ENCODE results near the gene HOXA7.

HOXA7 gene

DNA sequence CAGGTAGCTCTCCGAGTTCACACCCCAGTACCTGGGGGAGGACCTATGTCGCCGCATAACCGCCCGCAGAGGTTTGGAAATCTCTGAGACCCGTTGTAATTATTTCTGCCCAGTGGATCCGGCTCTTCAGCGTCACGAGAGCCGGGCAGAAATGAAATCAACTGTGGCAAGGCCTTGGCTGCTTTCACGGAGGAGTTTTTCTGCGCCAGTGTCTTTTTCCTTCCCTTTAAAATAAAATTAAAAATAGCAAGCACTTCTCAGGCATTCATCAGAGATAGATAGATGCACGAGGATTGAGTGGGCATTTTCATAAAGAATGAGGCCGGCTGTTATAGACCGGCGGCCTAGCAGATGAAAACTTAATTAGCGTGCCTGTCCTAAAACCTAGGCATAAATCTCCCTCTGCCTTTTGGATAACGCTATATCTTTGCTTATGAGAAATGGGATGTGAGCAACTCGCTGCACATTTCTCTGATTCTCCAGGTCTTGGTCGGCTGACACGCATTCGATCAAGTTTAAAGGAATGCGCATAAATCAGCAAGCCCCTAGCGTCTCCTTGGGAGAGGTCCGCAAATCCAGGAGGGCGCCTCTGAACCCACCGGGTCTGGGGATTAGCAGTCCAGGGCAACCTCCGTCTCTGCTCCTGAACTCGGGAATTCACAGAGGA lies 37.0 kb upstream of the HOXA7 start:
- DNase-seq: no peak

DNA sequence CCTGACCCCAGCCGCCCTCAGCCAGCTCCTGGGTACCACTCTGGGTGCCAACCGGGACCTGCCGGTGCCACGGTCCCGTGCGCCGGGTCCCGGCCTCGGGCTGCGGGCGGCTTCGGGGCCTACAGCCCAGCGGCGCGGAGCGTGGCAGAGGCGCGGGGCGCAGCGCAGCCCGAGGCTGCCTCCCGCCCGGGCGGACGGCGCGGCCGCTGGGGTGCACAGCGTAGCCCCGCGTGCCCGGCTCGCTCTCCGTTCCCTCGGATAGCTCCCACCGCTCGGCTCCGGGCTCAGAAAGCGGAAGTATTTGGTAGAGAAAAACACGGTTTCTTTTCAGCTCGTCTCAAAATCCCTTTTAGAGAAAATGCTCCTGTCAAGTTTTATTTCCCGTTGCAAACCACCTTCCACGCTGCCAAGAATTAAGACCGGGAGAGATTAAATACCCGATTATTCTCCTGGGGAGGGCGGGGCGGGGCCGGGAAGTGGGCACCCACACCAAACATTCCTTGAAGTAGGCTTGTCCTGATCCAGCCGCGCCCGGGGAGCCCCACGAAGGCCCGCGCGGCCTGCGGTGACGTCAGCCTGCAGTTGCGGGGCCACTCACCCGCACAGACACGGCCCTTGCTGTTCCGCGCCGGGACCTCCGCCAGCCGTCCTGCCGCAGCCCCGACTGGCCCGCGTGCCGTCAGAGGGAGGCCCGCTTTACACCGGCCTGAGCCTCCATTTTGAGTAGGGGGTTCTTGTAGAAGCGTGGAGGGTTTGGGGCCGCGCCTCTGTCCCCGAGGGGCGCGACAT lies 36.3 kb upstream of the HOXA7 start:
- DNase-seq: no peak

DNA sequence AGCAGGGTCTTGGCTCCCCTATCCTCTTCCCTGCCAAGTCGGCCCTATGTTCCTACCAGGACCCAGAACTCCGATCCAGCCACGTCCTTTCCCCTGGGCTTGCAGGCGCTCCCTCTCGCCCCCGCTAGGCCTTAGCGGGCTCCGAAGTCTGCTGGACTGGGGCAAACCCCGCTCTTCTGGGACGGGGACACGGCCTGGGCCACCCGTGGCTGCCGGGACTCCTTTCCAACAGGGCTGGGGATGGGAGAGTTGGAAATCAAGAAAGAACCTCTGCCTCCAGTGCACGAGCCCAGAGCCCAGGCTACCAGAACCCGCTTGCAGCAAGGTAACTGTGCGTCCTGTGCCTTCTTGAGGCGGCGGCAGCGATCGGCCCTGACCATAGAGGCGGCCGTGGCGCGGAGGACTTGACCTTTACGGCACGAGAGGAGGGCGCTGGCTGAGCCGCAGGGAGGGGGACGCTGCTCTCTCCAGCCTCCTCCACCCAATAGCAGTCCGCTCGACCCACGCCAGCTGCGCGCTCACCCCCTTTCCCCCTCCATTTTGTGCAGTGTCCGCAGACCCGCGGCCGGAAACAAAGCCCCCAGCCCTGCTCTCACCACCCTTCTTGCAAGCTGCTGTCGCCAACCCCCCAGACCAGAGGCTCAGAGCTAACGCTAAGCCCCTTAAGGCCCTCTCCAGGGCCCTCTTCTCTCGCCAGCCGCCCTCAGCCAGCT lies 35.5 kb upstream of the HOXA7 start:
- DNase-seq: no peak

DNA sequence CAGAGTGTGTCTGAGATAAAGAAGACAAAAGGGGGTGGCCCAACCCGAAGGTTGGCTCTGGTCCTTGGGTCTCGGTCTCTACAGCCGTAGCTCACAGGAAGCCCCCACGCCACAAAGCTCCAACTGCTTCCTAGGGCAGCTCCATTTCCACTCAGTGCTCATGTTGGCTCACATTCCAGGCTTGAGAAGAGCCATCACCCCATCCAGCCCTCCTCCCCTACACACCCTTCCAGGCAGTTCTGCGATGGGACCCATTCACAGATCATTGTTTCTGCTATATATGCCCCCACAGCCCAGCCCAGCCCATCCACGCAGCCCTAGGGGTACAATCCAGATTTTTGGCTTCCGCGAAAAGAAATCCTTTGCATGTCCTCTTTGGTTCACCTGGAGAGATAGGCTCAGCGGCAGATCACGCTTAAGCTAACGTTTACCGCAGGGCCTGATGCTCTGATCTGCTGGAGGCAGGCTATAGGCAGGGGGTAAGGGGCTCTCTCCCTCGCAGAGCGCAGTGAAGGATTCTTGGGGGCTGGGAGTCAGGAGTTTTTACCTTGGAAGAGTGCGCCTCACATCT lies 34.8 kb upstream of the HOXA7 start:
- DNase-seq: no peak

DNA sequence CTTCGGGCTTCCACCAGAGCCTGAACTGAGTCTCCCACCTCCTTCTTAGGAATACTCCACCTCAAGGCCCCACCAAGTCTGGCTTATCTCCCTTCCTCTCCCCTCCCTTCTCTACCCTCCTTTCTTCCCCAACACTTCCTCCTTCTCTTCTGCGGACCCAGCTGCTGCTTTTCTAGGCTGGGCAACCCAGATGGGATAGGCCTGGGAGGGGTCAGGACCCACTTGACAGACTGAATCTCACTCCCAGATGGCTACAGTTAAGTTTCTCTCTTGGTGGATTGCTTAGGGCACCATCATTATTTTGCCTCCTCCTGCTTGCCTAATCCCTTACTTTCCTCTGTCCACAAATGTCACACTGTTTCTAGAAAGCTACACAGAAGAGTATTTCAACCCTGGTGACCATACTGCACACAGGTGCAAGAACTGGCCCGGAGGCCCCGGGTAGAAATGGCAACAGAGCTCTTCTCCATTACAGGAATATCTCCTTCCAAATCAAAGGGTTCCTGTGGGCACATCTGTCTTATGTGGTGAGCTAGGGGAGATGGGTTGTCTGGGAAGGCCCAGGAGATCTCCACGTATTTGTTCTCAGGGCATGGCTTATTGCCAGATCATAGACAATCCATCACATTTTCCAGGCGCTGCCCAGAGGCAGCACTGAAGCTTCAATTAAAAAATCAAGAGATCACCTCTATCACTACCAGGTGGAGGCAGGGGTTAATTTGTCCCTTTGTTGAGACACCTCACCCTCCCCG lies 33.7 kb upstream of the HOXA7 start:
- no peak for DNase-seq

DNA sequence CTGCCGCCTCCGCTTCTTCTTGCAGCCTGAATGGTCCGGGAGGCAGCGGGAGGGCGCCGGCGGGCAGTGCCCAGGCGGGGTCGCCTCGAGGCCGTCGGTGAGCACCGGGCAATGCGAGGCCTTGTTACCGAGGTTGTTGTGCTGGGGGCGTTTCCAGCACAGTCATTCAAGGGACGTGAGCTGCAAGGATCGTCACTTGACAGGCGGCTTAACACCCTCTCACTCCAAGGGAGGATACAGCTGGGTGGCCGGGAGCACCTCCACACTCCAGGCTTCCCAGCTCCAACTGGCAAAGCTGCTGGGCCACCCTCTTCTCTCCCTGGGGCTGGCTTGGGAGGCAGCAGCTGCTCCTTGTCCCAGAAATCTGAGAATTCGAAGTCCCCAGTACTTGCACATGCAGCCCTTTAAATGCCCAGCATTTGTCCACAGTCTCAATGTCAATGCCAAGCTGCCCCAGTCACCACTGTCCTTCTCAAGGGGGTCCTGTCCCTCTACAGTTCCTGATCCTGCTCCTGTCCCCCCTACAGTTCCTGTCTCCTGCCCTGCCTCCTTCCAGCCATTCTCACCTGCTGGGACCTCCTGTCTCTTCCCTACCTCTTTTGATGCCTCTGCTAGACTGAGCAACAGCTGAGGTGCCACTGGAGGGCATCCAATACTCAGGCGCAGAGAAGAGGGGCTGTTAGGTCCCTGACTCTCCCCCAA lies 33.0 kb upstream of the HOXA7 start:
- DNase-seq: no peak

DNA sequence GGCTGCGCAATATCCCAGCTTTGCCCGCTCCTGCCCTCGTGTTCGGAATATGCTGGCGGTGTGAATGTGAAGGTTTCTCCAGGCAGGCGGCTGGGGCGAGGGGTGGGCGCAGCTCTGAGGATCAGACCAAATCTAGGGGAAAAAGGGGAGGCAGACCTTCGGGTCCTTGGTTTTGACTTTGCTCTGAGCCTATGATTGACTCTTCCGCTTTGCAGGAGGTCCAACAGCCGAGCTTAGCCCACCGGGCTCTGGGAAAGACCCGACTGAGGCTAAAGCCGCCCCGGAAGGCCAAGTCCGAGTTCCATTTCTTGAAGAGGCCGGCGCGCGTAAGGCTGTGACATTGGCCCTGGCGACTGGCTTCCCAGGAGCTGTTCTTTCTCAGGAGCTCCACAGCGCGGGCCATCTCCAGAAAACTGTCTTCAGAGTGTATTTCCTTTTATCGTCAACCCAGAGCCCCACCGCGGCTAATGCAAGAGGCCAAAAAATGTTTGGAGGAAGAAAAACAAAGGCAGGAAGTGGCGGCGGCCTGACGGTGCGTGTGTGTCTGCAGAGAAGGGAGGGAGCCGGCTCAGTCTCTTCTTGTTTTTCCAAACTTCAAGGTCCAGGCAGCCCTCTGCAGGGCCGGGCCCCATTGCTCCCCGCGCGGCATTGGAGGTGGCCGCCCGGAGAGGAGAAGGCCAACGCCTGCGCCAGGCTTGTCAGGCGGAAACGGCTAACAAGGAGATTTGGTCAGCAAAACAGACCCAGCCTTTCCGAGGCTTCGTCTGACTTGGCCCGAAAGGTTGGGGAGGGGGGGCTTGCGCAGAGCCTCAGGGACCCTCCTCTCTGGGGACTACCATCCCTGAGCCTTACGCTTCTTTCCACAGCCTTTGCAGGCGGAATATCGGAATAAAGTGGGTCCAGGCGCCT lies 32.2 kb upstream of the HOXA7 start:
- no peak for DNase-seq

DNA sequence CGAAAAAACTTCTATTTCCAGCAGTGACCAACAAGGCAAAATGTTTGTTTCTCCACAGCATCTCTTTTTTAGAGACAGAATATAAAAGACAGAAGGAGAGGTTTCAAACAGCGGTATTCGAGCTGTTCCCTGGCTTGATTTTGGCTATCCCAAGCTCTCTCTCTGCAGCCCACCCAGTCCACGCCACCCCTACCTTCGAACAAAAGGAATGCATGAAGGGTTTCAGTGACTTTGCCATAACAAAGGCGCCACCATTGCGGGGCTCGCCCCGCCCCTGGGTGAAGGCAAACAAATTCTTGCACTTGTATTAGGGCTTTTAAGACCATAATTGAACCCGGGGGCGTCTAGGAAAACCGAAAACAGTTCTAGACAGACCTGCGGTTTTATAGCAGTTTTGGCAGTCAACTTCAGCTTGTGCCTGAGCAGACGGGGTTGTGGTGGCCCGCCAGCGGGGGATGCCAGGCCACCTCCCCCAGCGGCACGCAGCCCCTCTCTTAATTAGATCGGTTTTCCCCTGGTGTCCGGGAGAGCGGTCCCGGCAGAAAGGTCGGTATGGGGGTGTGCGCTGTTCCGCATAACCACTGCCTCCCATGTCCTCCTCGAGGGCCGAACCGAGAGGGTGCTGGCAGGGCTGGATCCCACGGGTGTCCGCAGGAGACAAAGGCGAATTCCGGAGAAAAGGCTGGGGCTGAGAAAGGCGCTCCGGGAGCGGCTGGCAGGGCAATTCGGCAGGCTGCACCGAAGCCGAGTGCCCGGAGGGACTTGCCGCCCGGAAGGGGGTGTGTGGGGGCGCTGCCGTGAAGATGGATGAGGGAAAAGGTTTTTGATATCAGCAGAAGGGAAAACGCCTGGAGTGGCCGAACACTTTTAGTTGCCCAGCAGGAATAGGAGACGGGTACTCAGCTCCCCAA lies 31.3 kb upstream of the HOXA7 start:
- no peak for DNase-seq

DNA sequence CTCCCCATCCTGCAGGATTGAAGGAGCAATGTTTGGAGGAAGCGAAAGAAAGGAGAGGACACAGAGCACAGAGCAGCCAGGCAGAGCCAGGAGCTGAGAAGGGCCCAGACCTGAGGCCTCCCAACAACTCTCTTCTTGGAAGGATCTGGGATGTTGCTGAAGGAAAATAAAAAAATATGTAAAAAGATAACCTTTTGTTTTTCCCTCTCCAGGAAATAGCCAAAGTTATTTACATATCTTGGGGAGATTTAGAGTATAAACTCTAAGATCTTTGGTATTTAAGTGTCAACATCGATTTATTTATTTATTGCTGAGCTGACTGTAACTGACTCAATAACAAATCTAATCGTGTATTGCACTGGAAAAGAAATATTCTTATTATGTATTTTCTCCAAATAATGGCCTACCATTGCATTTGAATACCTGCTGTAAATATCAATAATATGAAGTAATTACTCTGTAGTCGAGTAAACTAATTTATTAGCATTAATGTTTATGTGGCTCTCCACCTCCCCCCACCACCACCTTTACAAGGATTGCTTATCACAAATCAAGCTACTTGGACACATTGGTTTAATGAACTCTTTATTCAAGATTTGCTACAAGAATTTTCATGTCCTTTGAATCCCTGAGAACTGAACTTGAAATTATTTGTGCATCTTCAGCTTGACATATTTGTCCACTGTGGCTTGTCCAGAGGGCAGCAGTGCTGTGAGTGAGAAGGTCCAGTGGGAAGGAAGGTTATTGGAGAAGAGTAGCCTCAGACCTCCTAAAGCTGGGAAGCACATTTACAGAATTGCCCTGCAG lies 30.4 kb upstream of the HOXA7 start:
- no peak for DNase-seq

DNA sequence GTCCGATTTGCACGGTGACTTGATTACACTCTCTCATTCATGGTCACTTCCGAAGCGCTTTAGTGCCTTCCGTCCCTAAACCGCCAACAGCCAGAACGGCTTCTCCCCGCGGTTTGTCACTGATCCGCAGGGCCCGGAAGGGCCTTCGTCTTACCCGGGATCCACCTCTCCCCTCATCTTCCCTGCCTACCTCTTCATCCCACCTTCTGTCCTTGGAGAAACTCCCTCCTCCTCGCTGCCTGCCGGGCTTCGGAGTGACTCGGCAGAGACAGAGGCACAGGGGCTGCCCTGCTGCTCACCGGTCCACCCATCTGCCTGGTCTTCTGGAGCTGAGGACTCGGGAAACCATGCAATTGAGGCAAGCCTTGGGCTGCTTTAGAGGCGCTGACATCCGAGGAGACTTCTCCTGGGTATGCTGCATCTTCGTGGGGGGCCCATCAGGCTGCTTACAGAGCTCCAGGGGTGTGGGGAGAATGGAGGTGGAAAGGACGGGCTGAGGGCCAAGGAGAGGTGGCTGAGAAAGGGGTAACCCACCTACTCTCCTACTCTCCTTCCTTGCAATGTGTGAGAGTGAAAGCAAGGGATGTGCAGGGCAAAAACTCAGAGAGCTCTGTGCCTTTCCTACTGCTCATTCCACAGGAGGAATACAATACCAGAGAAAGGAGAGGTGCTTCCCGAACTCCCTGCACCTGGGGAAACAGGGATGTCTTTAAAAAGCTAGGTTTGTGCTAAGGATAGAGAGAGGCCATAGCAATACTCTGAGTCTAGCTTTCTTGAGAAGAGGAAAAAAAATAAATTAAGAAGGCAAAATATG lies 29.6 kb upstream of the HOXA7 start:
- DNase-seq: no peak

DNA sequence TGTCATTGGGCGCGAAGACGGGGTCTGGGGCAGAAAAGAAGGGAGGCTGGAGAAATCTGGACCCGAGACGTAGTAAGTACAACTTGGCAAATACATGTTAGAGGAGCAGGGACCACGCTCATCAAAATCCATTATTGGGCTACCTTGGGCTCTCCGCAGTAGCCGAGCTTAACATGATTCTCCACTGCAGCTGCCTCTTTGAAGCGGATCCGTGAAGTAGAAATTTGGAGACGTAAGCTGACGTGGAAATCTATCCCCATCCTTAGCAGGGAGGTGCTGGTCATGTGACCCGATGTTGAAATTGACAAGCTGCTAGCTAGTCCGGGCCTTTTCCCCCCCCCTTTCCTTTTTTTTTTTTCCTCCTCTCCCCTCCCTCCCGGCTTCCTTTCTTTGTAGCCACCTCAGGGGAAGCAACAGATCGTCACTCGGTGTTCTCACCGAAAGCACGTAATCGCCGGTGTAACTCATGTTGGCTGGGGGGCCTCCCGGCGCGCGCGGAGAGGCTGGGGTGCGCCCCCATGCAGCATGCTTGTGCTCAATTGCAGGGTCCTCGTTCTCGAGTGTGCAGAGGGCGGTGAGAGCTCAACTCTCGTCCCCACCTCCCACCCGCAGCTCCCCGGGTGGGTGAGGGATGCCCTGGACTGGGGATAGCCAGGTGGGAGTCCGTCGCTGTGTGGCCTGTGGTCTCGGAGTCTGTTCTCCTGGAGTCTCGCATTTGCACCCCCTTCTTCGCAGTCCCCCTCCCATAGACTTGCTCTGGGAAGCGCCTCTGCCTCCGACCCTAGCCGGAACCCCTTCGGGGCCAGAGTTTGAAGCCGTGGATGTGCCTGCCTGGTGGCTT lies 28.8 kb upstream of the HOXA7 start, which contains the start of gene HOXA11:
Gene HOXA11, minus strand, starts transcription at position 220 of the 841 bp plus-strand sequence. Its CDS starts 88 bp downstream, at position 132.
- DNase-seq: no peak

DNA sequence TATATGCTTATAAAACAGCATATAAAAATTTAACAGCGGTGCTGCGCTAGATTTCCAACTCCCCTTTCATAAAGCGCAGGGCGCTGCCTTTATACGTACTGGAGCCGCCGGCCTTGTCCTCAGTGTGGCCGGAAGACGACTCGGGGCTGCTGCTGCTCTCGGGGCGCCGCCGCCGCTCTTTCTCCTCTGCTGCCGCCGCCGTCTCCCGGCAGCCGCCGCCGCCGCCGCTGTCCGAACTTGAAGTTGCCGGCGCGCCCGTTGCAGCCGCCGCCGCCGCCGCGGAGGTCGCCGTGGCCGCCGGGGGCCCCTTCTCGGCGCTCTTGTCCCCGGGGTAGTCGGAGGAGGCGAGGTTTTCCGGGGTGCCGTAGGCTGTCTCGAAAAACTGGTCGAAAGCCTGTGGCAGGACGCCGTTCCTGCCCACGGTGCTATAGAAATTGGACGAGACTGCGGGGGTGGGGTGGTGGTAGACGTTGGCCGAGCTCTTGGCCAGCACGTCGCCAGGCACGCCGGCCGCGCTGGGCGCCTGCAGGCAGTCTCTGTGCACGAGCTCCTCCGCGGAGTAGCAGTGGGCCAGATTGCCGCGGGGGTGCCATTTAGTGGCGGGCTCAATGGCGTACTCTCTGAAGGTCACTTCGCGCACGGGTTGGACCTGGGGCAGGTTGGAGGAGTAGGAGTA lies 28.0 kb upstream of the HOXA7 start:
- peak; percentile 24 for DNase-seq

DNA sequence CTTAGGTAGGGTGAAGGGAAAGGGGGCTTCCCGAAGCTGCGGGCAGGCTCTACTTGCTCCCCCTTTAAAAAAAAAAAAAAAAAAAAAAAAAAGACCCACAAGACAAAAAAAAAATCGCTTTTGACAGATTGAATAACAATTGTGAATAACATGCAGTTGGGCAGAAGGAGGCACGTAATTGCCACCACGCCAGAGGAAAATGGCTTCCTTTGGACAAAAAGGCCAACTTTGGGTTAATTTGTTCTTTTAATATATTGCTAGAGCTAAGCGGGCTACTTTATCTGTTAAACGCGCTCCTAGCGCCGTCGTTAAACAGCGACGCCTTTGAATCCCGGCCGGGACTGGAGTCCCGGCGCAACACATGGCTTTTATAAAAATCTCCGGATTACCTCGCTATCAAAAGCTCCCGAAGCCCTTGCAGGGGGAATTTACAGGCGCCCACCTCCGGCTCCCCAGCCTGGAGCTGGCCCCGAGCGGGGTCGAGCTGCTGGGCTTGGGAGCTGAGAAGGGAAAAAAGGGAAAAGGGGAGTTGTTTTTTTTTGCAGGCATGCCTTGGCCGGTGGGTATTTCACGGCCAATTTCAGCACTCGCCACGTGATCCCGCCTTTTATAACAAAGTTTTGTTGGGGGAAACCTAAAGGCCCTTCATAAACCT lies 27.3 kb upstream of the HOXA7 start:
- DNase-seq: no peak

DNA sequence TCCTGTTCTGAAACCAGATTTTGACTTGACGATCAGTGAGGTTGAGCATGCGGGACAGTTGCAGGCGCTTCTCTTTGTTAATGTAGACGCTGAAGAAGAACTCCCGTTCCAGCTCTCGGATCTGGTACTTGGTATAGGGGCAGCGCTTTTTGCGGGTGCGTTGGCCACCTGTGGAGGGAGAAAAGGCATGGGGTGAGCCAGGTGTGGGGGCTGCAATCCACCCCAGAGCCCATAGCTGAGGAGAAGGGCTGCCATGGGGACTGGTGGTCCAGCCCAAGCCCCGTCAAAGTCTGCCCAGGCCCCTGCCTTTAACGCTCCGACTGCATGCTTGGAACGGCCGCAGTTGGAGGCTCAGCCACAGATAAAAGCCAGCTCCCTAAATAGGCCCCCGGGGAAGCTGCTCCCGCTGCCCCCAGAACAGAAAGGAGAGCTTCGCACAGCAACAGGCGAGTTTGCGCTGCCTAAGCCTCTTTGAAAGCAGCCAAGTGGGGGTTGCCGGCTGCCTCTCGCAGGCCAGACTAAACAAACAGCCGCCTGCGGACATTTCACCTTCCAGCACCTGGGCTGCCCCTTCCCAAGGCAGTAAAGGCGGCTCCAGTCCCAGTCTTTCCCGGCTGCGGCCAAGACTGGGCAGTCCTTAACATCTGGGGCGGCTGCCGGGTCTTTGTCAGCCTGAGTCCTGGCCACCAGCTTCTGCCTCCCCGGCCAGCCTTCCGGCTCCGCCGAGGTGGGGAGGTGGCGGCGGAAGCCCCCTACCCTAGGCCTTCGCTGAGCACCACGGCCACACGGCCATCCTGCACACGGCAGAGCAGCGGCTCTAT lies 26.6 kb upstream of the HOXA7 start:
- DNase-seq: no peak

DNA sequence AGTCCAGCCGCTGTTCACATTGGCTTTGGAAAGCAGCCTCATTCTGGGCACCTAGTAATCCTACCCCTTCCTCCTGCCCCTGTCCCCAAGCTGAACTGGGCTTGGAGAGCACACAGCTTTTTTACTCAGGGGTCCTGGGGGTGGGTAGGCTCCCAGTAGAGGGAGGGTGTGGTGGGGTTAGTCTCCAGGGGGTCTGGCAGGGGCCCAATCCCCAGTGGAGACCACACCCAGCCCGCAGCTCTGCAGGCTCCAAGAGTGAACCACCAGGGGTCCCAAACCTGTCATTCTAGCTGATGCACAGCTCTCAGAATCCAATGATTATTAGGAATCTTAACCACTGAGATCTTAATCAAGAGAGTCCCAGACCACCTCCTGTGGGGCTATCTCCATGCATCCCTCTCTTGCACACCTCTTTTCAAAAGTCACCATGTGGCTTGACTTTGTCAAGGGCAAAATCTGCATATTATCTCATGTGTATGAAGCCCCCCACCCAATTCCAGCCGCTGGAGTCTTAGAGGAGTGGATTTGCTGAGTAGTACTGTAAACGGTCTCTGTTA lies 25.9 kb upstream of the HOXA7 start:
- no peak for DNase-seq

Data from activated CD8-positive, alpha-beta memory T cell treated with anti-CD3 and anti-CD28 coated beads, Interleukin-2, amount 50 U/mL, for 4 hours (primary cell).